Fibroblast of skin of left biceps (primary cell): ENCODE results near the gene PAM16.
A peak's percentile ranks its signal among the peaks of the same experiment; 100 is the strongest.
"Not testable (repeated sequence)": the region's sequence is repeated elsewhere in the genome, so short reads cannot be mapped to it uniquely, and the experiment has no call there.

Experiments used
- DNase-seq, 2 experiments: peaks; one replicate each; pipeline ENCODE4 v3.0.0-alpha.2; 2013; ENCODE audit warnings: low read depth in 2 of 2

Gene PAM16

DNA sequence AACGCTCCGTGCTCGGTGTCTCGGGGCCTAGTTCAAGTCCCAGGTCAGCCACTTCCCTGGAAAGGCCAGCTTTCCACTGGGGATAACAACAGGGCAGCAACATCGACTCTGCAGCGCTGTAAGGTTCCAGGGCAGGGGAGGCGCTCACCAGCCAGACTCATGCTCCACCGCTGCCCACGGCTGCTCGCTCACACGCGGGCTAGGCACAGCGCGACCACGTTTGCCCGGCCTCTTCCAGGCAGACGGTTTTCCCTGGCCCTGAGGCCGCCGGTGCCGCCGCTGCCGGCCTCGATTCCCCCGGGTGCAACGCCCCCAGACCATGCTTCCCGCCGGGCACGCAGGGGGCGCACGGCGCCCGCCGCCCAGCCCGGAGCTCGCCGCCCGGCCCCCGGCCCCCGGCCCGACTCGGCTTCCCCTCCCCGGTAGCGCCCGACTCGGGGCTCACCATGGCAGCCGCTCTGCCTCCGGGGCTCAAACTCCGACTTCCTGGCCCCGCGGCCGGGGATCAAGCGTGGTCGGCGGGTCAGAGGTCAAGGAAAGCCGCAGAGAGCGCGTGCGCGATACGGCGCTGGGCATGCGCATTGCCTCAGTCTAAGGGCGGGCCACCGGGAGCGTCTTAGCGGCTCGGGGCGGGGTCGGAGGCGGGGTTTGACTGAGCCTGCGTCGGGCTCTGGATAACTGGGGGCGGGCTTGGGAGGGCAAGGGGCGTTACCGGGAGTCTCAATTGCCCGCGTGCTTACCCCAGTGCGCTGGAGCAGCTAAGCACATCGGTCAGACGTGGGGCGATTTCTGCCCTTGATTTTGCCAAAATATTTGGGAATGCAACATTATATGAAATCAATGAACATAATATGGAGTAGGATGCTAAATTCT, at the start of gene PAM16:
PAM16 (minus strand) TSS at position 535 of the 873 bp plus-strand sequence; CDS start at position 448, 87 bp downstream.
- peak; percentile 73 to 77 for DNase-seq

DNA sequence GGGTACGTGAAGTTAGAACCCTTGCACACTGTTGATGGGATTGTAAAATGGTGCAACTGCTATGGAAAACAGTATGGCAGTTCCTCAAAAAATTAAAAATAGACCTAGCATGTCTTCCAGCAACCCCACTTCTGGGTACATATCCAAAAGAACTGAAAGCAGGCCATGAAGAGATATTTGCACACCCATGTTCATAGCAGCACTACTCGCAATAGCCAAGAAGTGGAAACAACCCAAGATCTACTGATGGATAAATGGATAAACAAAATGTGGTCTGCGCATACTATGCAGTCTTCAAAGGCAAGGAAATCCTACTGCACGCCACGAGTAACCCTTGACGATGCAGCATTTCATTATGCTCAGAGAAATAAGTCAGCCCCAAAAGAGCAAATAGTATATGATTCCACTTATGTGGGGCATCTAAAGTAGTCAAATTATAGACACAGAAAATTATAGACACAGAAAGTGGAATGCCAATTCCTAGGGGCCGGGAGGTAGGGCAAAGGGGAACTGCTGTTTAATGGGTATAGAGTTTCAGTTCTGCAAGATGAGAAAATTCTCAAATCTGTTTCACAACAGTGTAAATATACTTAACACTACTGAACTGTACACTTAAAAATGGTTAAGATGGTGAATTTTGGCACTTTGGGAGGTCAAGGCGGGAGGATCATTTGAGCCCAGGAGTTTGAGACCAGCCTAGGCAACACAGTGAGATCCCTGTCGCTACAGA, 48.0 kb upstream of the PAM16 start:
- no peak for DNase-seq

DNA sequence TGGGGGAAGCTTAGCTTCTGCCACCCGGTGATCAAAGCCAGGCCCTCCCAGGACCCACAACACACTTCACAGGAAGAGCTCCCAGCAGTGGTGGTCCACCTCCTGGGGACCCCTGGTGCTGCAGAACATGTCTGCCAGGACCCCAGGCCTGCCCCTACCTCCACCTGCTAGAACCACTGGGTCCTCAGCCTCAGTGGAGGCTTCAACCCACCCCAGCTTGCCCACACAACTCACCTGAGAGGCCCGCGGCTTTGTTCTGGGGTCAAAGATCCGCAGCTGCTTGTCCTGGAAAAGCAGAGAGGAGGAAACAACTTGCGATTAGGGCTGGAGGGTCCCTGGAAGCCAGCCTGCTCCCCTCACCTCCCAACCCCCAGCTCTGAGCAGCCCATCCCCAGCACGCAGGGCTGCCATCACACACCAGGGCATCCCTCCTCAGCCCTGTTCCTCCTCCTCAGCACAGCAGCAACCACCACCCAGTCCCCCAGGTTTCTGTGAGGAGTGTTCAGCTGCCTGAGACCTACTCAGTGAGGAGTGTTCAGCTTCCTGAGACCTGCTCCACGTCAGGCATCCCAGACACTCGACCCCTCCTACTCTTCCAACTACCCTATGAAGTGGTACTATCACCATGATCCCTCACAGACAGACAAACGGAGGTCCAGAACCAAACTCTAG, 44.1 kb upstream of the PAM16 start:
- no peak for DNase-seq

DNA sequence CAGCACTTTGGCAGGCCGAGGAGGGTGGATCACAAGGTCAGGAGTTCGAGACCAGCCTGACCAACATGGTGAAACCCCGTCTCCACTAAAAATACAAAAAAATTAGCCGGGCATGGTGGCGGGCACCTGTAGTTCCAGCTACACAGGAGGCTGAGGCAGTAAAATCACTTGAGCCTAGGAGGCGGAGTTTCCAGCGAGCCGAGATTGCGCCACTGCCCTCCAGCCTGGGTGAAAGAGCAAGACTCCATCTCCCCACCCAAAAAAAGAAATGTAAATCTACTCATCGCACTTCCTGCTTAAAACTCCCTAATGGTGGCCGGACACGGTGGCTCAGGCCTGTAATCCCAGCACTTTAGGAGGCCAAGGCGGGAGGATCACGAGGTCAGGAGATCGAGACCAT, 42.7 kb upstream of the PAM16 start:
- DNase-seq, result not testable (repeated sequence)

DNA sequence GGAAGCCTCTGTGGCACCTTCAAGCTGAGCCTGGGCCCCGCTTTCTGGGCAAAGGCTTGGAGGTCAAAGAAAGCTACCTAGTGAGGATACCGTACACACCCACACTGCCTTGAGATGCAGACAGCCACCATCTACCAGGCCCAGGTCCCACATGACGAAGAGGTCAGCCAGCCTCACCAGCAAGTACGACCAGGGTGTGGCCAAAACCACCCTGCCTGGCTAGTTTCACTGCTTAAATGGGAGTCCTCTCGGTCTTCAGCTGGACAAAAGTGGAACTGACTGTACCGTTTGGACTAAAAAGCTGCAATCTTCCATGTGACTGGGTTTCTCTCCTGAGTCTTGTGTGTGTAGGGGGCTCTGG, 42.1 kb upstream of the PAM16 start:
- DNase-seq, result no peak

DNA sequence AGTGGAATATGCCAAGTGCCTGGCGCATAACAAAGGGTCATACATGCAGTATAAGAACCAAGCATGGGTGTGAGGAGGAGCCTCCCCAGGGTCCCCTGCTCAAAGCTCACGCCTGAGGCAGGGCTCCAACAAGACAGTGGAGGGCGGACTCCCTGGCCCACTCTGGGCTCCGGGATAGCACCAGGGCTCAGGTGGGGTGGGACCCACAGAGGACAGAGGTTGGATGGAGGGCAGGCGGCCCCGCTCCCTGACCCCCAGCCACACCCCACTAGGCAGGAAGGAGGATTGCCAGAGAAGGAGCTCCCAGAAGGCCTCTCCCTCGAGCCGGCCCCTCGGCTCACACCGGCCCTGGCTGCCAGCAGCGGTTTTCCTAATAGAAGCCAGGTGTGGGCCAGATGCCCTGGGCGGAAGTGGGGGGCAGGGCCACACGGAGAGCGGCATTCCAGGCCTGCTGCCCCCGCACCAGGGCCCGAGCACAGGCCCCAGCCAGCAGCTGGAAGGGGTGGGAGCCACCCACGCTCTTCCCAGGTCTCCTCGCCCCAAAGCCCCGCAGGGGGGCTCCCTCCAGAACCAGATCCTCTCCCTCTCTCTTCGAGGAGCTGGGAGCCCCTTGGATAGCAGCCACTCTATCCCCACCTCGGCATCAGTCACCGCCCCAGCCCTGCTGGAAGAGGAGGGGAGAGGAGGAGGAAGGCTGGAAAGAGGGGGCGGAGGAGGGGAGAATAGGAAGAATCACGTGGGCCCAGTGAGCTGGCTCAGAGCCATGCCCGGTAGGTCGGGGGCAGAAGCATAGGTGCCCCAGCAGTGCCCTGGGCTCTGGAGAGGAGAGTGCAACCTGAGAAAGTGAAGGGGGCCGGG, 41.5 kb upstream of the PAM16 start:
- DNase-seq, result peak; percentile 91 to 93

- DNase-seq, result no peak
Measured at GRCh38 chr16:4391631-4392381, 40.7 kb upstream of the PAM16 start.

GRCh38 chr16:4390266-4391260, 39.4 kb upstream of the PAM16 start:
- no peak for DNase-seq

GRCh38 chr16:4389051-4389955, 38.2 kb upstream of the PAM16 start:
- no peak for DNase-seq

- no peak for DNase-seq
Measured at GRCh38 chr16:4388271-4389021, 37.3 kb upstream of the PAM16 start.

DNA sequence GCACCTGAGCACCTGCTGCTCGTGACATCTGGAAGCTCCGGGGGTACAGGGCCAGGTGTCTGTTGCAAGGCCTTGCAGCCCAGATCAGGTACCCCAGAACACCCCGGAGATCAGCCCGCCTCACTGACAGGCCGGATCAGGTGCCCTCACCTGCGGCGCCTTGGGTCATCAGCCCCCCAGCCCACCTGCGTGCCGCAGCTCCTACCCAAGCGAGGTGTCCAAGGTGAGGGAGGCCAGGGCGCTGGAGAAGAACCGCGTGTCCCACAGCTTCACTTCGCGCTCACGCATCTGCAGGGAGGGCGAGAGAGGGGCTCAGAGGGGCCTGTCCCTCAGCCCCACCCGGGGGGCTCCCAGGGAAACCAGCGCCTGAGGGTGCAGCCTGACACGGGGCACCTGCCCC, 36.7 kb upstream of the PAM16 start:
- no peak for DNase-seq

GRCh38 chr16:4386951-4387565, 35.9 kb upstream of the PAM16 start:
- no peak for DNase-seq

- DNase-seq, result no peak
Measured at GRCh38 chr16:4386451-4386805, 35.3 kb upstream of the PAM16 start.

GRCh38 chr16:4385789-4386450, 34.8 kb upstream of the PAM16 start:
- DNase-seq, result no peak

DNA sequence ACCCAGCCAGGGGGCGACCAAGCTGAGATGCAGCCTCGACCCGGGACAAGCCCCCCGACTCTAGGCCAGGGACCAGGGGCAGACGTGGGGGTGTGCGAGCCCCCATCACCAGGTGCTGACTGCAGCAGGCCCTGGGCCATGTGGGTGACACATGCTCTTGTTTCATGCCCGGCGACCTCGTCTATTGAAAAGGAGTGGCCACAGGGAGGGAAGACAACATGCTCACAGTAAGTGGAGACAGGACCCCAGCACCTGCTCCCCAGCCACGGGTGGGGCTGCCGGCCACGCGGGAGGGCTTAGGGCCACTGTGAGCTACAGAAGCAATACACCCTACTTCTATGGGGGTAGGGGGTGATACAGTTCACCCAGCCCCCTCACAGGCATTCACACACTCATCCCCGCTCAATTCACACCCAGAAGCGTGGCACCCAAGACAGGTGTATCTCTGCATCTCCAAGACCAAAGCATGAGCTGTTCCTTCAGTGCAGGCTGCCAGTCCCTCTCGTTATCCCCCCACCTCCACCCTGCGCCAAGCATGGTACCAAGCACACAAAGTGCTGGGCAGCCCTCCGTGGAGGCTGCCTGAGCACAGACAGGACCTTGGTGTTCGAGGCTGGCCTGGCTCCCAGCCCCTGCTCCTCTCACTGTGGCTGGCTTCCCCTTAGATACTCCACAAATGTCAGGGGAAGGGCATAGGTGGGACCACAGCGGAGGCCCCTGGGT, 34.1 kb upstream of the PAM16 start:
- DNase-seq, result no peak

GRCh38 chr16:4384509-4384942, 33.4 kb upstream of the PAM16 start:
- no peak for DNase-seq
